SJCRH30 (cell line): ENCODE measurements around the gene KCNAB2. TPM values are rescaled to one million over a fixed set of nuclear protein-coding genes. Genes with fewer than 3 reads are reported as not detected.

Experiments
- DNase-seq, 2 experiments: peaks; one replicate each; pipeline ENCODE4 v3.0.0-alpha.2; 2015 to 2020
- H3K27ac ChIP-seq: fragments of 250-450 bp; sonication (Bioruptor Pico); 2 replicates; pipeline ENCODE4 v1.5.1; 2020; ENCODE audit warnings: mild to moderate bottlenecking, moderate library complexity
- H3K27me3 ChIP-seq: fragments of 250-450 bp; sonication (Bioruptor Pico); 2 replicates; pipeline ENCODE4 v1.5.1; 2020; ENCODE audit warnings: mild to moderate bottlenecking, moderate library complexity
- H3K36me3 ChIP-seq: fragments of 250-450 bp; sonication (Bioruptor Pico); 2 replicates; pipeline ENCODE4 v1.5.1; 2020; ENCODE audit warnings: mild to moderate bottlenecking, moderate library complexity
- H3K4me1 ChIP-seq: fragments of 250-450 bp; sonication (Bioruptor Pico); 2 replicates; pipeline ENCODE4 v1.5.1; 2020; ENCODE audit warnings: mild to moderate bottlenecking, moderate library complexity
- H3K4me3 ChIP-seq: fragments of 250-450 bp; sonication (Bioruptor Pico); 2 replicates; pipeline ENCODE4 v1.5.1; 2020; ENCODE audit warnings: mild to moderate bottlenecking, moderate library complexity
- H3K9me3 ChIP-seq: fragments of 250-450 bp; sonication (Bioruptor Pico); replicated peaks from 2 replicates; pipeline ENCODE4 v1.5.1; 2020; ENCODE audit warnings: mild to moderate bottlenecking, moderate library complexity
- total RNA-seq: library from RNA; depleted of rRNA; stranded (reverse); fragments of >200 nt; shearing (Covaris generic); gene quantifications from 2 replicates; pipeline ENCODE4 v1.2.3, GENCODE V29; 2014

The KCNAB2 gene
- total RNA-seq, 1 experiment from 2014 or later, result 0.77 TPM

- Histone ChIP-seq H3K27me3 (0 out of 2 replicates have a peak, but pooled peaks cover 8% of the 10 kb centered on the region), H3K36me3 (no peaks in the 10 kb centered on the region), H3K4me1 (peaks cover 2% of the 10 kb centered on the region; the same call in 1 of the 2 replicates), H3K27ac (no peak overlapping the region), H3K4me3 (no peak overlapping the region), H3K9me3 (no peaks in the 10 kb centered on the region; the same call in 1 of the 2 replicates)
- peak; percentile 62 to 64 for DNase-seq
These were observed 66.5 kb downstream of the KCNAB2 start for GRCh38 chr1:6111991-6112689.

DNA sequence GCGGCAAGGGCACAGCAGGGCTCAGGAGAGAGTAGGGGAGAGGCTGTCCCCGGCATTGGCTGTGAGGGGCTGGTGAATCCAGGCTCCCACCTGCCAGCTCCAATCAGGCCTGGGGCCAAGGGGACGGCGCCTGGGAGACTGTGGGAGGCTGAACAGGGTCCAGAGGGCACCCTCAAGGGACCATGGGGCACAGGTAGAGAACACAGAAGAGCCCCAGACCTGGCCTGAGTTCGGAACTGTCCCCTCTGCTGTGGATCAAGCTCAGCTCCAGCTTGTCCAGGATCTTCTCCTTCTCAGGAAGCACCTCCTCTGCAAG, 67.0 kb downstream of the KCNAB2 start:
- Histone ChIP-seq H3K9me3 (no peaks in the 10 kb centered on the region; the same call in 1 of the 2 replicates), H3K4me1 (peaks cover 2% of the 10 kb centered on the region; the same call in 1 of the 2 replicates), H3K27me3 (0 out of 2 replicates have a peak, but pooled peaks cover 8% of the 10 kb centered on the region), H3K4me3 (no peak overlapping the region), H3K36me3 (no peaks in the 10 kb centered on the region), H3K27ac (no peak overlapping the region)
- no peak for DNase-seq

DNA sequence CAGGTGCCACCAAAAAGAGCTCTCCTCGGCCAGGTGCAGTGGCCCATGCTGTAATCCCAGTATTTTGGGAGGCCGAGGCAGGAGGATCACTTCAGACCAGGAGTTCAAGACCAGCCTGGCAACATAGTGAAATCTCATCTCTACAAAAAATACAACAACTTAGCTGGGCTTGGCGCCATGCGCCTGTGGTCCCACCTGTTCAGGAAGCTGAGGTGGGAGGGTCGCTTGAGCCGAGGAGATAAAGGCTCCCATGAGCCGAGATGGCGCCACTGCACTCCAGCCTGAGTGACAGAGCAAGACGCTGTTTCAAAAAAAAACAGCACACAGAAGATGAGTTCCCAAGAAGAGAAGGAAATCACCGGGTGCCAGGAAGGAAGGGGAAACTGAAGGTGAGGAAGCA, 67.4 kb downstream of the KCNAB2 start:
- no peak for DNase-seq
- Histone ChIP-seq H3K9me3 (no peaks in the 10 kb centered on the region; the same call in 1 of the 2 replicates), H3K4me1 (peaks cover 2% of the 10 kb centered on the region; the same call in 1 of the 2 replicates), H3K27me3 (0 out of 2 replicates have a peak, but pooled peaks cover 8% of the 10 kb centered on the region), H3K27ac (no peak overlapping the region), H3K4me3 (no peak overlapping the region), H3K36me3 (no peaks in the 10 kb centered on the region)

DNA sequence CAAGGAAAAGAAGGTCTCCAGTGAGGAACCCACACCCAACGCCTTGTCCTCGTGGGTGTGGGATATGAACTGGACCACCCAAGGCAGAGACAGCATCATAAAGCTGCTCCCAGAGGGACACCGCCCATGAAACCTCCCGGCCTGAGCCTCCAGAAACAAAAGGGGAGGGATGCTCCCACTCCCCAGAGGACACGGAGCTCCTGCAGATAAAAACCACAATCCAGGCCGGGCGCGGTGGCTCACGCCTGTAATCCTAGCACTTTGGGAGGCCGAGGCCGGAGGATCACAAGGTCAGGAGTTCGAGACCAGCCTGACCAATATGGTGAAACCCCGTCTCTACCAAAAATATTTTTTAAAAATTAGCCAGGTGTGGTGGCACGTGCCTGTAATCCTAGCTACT, 68.1 kb downstream of the KCNAB2 start:
- Histone ChIP-seq H3K27ac (no peak overlapping the region), H3K27me3 (0 out of 2 replicates have a peak, but pooled peaks cover 8% of the 10 kb centered on the region), H3K4me1 (peaks cover 2% of the 10 kb centered on the region; the same call in 1 of the 2 replicates), H3K36me3 (no peaks in the 10 kb centered on the region), H3K4me3 (no peak overlapping the region), H3K9me3 (no peaks in the 10 kb centered on the region; the same call in 1 of the 2 replicates)
- DNase-seq, result no peak

DNA sequence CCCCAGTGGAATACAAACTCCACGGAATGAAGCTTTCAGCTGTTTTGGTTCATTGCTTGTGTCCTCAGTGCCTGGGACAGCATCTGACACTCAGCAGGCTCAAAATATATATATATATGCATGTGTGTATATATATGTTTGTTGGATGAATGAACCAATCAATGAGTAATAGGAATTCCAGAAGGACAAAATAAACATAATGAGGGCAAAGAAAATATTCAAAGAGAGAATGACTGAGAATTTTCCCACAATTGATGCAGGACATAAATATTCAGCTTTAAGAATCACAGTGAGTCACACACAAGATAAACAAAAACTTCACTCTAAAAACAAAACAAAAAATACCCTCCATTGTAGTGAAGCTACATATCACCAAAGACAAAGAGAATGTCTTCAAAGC, 70.4 kb downstream of the KCNAB2 start:
- Histone ChIP-seq H3K4me1 (peaks cover 2% of the 10 kb centered on the region; the same call in 1 of the 2 replicates), H3K9me3 (no peaks in the 10 kb centered on the region; the same call in 1 of the 2 replicates), H3K4me3 (no peak overlapping the region), H3K36me3 (no peaks in the 10 kb centered on the region), H3K27me3 (peaks cover 7% of the 10 kb centered on the region; the same call in 1 of the 2 replicates), H3K27ac (no peak overlapping the region)
- DNase-seq, result no peak

DNA sequence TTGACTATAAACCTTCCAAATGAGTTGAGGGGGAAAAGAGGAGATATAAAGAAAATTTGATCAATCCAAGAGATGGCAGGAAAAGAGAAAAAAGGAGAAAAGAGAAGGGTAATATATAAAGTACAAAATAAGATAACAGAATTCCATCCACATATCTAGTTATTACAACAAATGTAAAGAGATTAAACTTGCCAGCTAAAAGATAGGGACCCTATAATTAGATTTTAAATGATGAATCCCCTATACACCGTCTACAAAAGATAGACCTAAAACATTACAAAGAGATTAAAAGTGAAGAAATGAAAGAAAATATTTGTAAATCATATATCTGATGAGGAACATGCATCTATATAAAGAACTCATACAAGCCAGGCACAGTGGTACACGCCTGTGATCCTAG, 71.4 kb downstream of the KCNAB2 start:
- no peak for DNase-seq
- H3K27ac ChIP-seq, result no peak overlapping the region
- peaks cover 13% of the 10 kb centered on the region for H3K27me3 ChIP-seq
- no peak overlapping the region for H3K4me3 ChIP-seq
- H3K36me3 ChIP-seq, result no peaks in the 10 kb centered on the region
- no peaks in the 10 kb centered on the region; the same call in 1 of the 2 replicates for H3K9me3 ChIP-seq
- peaks cover 2% of the 10 kb centered on the region; the same call in 1 of the 2 replicates for H3K4me1 ChIP-seq

- no peak for DNase-seq
- H3K4me1 ChIP-seq, result no peaks in the 10 kb centered on the region; the same call in 1 of the 2 replicates
- no peak overlapping the region for H3K4me3 ChIP-seq
- H3K27me3 ChIP-seq, result peaks cover 17% of the 10 kb centered on the region
- H3K27ac ChIP-seq, result no peak overlapping the region
- H3K9me3 ChIP-seq, result no peaks in the 10 kb centered on the region; the same call in 1 of the 2 replicates
- H3K36me3 ChIP-seq, result no peaks in the 10 kb centered on the region
These were observed 71.9 kb downstream of the KCNAB2 start for GRCh38 chr1:6117624-6118023.

DNA sequence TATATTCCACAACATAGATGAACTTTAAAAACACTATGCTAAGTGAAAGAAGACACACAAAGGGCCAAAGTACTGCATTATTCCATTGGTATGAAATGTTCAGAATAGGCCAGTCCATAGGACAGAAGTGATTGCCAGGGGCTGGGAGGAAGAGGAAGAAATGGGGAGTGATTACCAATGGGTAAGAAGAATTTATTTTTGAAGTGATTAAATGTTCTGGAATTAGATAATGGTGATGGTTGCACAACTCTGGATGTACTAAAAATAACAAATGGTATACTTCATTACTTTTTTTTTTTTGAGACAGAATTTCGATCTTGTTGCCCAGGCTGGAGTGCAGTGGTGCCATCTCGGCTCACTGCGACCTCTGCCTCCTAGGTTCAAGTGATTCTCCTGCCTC, 72.7 kb downstream of the KCNAB2 start:
- H3K27ac ChIP-seq, result no peak overlapping the region
- no peaks in the 10 kb centered on the region for H3K36me3 ChIP-seq
- H3K4me1 ChIP-seq, result no peaks in the 10 kb centered on the region; the same call in 1 of the 2 replicates
- no peak for DNase-seq
- peaks cover 13% of the 10 kb centered on the region for H3K27me3 ChIP-seq
- H3K9me3 ChIP-seq, result no peaks in the 10 kb centered on the region; the same call in 1 of the 2 replicates
- no peak overlapping the region for H3K4me3 ChIP-seq

DNA sequence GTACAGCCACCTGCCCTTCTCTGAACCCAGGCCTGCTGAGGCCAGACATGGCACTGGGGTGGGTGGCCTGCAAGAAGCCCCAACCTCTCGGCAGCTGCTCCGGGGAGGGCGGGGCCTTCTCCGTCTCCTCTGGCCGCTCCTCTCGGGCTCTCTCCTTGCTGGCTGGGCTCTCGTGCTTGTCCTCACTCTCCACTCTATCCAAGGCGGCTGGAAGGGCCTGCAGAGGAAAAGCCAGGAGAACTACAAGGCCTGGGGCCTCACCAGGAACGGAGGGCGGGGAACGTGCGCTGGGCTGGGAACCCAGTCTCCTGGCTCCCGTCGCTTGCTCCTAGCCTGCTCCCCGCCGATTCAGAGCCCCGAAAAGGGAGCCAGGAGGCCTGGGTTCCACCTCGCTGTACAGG, 75.3 kb downstream of the KCNAB2 start:
- no peak for DNase-seq
- Histone ChIP-seq H3K4me1 (no peaks in the 10 kb centered on the region), H3K27me3 (peaks cover 16% of the 10 kb centered on the region), H3K4me3 (no peak overlapping the region), H3K36me3 (no peaks in the 10 kb centered on the region), H3K27ac (no peak overlapping the region), H3K9me3 (no peaks in the 10 kb centered on the region; the same call in 1 of the 2 replicates)

DNA sequence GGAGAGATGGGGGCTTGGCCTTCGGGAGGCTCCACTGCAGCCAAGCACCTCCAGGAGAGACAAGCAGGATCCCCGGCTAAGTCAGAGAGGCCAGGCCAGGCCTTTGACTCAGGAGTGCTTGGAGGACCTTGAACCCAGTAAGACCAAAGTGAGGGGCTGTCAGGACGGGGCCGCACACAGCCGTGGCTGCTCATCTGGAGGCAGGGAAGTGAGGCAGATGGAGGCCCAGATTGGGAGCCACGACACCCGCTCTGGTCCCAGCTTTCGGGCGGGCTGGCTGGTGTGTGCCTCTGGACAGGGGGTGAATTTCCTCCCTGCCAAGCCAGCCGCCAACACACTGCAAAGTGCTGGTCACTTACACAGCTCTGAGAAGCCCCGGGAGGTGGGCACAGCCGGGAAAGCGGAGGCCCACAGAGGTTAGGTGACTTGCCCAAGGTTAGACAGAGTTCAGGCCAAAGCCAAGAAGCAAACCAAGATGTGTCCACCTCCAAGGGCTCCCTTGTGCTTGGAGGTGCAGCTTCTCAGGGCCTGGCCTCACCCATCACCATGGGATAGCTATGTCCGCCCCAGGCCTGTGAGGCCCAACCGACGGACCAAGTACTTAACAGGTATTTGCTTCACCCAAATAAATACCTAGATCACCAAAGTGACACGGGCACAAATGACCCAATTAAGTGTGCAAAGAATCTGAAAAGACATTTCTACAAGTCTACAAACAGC, 76.1 kb downstream of the KCNAB2 start:
- H3K4me1 ChIP-seq, result no peaks in the 10 kb centered on the region
- peaks cover 19% of the 10 kb centered on the region for H3K27me3 ChIP-seq
- DNase-seq, result no peak
- no peak overlapping the region for H3K27ac ChIP-seq
- H3K9me3 ChIP-seq, result no peaks in the 10 kb centered on the region; the same call in 1 of the 2 replicates
- H3K36me3 ChIP-seq, result no peaks in the 10 kb centered on the region
- H3K4me3 ChIP-seq, result no peak overlapping the region

DNA sequence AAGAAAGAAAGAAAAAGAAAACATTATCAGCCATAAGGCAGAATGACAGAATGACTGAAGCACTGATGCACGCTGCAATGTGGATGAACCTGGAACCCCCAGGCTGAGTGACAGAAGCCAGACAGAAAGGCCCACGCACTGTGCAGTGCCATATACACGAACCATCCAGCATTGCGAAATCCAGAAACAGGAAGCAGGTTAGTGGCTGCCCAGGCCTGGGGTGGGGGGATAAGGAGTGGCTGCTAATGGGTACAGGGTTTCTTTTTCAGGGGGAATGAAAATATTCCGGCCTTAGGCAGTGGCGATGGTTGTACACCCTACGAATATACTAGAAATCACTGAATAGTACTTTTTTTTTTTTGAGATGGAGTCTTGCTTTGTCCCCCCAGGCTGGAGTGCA, 77.4 kb downstream of the KCNAB2 start:
- Histone ChIP-seq H3K9me3 (no peaks in the 10 kb centered on the region), H3K27me3 (peaks cover 24% of the 10 kb centered on the region), H3K4me1 (no peaks in the 10 kb centered on the region), H3K4me3 (no peak overlapping the region), H3K27ac (no peak overlapping the region), H3K36me3 (no peaks in the 10 kb centered on the region)
- no peak for DNase-seq

DNA sequence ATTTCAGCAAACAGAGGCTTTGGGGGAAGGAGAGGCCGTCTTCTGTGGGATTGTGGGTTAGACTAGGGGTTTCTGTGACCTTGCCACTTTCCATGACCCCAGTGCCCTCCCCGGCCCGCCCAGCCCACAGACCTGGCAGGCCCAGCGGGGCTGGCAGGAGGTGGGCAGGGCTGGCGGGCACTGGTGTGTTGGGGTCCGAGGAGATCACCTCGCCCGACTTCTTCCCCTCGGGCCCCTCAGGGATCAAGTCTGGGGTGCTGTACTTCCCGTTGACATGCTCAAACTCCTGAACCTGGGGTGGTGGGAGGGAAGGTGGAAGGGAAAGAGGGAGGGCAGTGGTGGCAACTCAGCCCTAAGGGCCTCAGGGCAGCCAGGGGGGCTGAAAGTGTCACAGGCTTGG, 78.1 kb downstream of the KCNAB2 start:
- peaks cover 24% of the 10 kb centered on the region for H3K27me3 ChIP-seq
- DNase-seq, result no peak
- H3K27ac ChIP-seq, result no peak overlapping the region
- H3K9me3 ChIP-seq, result no peaks in the 10 kb centered on the region
- H3K4me3 ChIP-seq, result no peak overlapping the region
- H3K4me1 ChIP-seq, result no peaks in the 10 kb centered on the region
- no peaks in the 10 kb centered on the region for H3K36me3 ChIP-seq

DNA sequence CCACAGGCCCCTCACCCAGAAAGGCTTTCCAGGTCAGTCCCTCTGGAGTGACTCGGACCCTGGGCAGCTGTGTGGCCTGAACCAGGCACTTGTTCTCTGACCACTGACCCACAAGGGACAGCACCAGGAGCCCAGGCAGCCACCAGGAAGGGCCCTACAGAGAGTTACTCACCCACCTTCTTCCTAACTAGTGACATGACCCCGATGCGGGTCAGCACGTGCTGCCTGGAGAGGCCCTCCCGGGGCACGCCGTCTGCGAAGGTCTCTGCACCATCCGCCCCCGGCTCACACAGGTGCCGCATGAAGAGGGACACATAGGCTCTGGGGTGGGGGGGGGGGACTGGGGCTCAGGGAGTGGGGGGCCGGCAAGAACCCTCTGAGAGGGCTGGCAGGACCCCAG, 78.7 kb downstream of the KCNAB2 start:
- no peak overlapping the region for H3K4me3 ChIP-seq
- H3K4me1 ChIP-seq, result no peaks in the 10 kb centered on the region
- H3K9me3 ChIP-seq, result no peaks in the 10 kb centered on the region
- H3K27ac ChIP-seq, result no peak overlapping the region
- H3K27me3 ChIP-seq, result peaks cover 24% of the 10 kb centered on the region
- no peak for DNase-seq
- H3K36me3 ChIP-seq, result no peaks in the 10 kb centered on the region

GRCh38 chr1:6124746-6125365, 79.2 kb downstream of the KCNAB2 start:
- H3K27me3 ChIP-seq, result peaks cover 26% of the 10 kb centered on the region
- DNase-seq, result no peak
- H3K27ac ChIP-seq, result no peak overlapping the region

DNA sequence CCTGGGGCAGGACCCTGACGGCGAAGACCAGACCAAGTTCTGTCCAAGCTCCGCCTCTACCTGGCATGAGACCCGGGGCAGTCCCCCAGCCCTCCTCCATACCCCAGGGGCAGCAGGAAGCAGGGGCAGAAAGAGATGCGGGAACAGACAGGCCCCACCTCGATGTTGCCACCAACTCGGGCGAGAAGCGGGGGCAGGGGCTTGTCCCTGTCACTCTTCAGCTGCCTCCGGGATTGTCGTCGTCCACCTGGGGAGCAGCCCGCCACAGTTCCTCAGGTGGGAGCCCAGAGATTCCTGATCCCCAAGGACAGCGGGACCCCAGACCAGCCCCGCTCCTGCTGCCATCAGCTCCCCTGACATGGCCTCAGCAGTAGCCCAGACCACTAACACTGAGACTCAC, 79.7 kb downstream of the KCNAB2 start:
- no peaks in the 10 kb centered on the region for H3K4me1 ChIP-seq
- no peaks in the 10 kb centered on the region for H3K9me3 ChIP-seq
- DNase-seq, result no peak
- no peak overlapping the region for H3K4me3 ChIP-seq
- H3K27ac ChIP-seq, result no peak overlapping the region
- peaks cover 31% of the 10 kb centered on the region for H3K27me3 ChIP-seq
- H3K36me3 ChIP-seq, result no peaks in the 10 kb centered on the region

More at GRCh38 chr1:6124746-6125365, 79.2 kb downstream of the KCNAB2 start:
- Histone ChIP-seq H3K36me3 (no peaks in the 10 kb centered on the region), H3K4me1 (no peaks in the 10 kb centered on the region), H3K4me3 (no peak overlapping the region), H3K9me3 (no peaks in the 10 kb centered on the region)
